AG04449 (cell line): Measurements from ENCODE around the gene CTSW.

Source experiments
- CTCF ChIA-PET: fragments of 350-600 bp; formaldehyde crosslinking; extraction: SDS; loops from one replicate; lab custom pipeline; 2021; ENCODE audit warnings: antibody characterized with exemption; lab: Yijun Ruan, JAX
- POLR2A ChIA-PET: fragments of 400-600, 350-600 bp; formaldehyde crosslinking; extraction: SDS; loops from one replicate; lab custom pipeline; 2020; ENCODE audit warnings: antibody characterized with exemption, inconsistent platforms; lab: Yijun Ruan, JAX
- DNase-seq: peaks from one replicate; pipeline ENCODE4 v3.0.0-alpha.2; 2010; ENCODE audit warnings: low read depth, low spot score
- H3K4me3 ChIP-seq: 2 replicates; pipeline ENCODE4 v1.5.1; 2011; ENCODE audit warnings: low read depth, mild to moderate bottlenecking, control low read depth, low read length
- CTCF ChIP-seq: IDR thresholded peaks from one replicate; pipeline ENCODE4 v1.5.1; 2011; ENCODE audit warnings: mild to moderate bottlenecking, moderate library complexity, low read length, control low read depth, inconsistent platforms; ENCODE audit not compliant: insufficient read depth; ENCODE audit errors: missing control alignments

The CTSW gene

GRCh38 chr11:65907878-65908277, 28.2 kb downstream of the CTSW start:
- ChIA-PET POLR2A (interaction anchor here (0.5 kb wide), 1 partner anchor 356 kb away, joined by 3 read pairs; no protein-coding TSS in a partner anchor), CTCF (interaction anchor here (18.8 kb wide), 1 partner anchor 17 kb away, joined by 394 read pairs; the partner anchor contains the start of genes CCDC85B and FIBP)
- no peak overlapping the region for H3K4me3 ChIP-seq
- TF ChIP-seq CTCF, result no peak
- DNase-seq, result no peak

DNA sequence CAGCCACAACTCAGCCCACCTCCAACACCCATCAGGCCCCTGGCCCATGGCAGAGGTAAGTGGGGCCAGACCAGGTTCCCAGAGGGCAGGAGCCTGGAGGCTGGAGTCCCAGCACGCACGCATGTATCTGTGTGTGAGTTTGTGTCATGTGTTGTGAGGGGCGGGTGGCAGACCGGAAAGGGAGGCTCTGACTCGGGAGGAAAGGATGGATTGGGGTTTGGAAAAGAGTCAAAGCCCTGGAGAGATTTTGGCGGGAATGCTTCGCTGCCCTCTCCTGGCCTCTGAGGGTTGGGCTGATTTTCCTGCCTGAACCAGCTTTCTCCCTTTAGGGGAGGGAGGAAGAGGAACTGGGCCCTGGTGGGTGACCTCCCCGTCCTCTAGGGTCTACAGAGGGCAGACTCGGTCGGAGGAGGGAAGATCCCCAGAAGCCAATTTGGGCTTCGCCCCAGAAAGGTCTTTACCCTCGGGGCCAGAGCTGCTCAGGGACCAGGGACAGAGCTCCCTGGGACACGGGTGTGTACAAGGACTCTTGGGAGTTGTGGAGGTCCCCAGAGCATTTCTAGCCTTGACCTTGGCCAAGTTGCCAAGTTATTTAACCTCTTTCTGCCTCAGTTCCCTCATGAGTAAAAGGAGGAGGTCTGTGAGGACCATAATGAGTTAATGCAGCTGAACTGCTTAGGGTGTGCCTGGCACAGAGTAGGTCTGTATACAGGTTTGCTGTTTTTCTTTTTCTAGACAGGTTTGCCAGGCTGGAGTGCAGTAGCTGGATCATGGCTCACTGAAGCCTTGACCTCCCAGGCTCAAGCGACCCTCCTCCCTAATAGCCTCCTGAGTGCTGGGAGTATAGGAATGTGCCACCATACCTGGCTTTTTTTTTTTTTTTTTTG, 32.3 kb downstream of the CTSW start:
- ChIA-PET CTCF (interaction anchor here (1.5 to 18.8 kb wide), 3 partner anchors 9 to 51 kb away, joined by 4 to 394 read pairs (median 5); partner anchors contain the start of genes CCDC85B and FIBP), POLR2A (interaction anchor here (1.0 to 3.6 kb wide), 5 partner anchors 9 to 41 kb away, joined by 3 to 29 read pairs (median 9); partner anchors contain the start of genes CCDC85B, FIBP and FOSL1)
- peak; percentile 39 for TF ChIP-seq CTCF
- no peak for DNase-seq
- no peak overlapping the region for H3K4me3 ChIP-seq

DNA sequence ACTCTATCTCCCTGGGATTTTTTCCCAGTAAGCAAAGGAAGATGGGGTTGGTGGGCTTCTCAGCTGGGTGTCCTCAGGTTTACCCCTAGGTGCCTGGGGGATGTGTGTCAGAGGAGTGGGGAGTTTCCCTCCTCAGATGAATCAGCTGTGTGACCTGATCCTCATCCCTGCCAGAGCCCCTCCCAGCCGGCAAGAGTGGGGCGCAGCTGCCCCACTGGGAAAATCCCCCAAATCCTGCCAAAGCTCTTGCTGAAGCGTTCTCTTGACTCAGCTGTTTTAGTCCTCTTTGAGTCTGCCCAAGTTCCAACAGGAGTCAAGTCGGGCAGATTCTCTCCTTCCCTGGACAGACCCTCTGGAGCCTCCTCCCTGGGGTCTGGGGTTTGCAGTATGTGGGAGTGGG, 33.2 kb downstream of the CTSW start:
- POLR2A ChIA-PET, result interaction anchor here (1.6 to 4.0 kb wide), 4 partner anchors 10 to 42 kb away, joined by 3 to 37 read pairs (median 19); partner anchors contain the start of genes CCDC85B and FIBP
- DNase-seq, result no peak
- no peak for TF ChIP-seq CTCF
- CTCF ChIA-PET, result interaction anchor here (1.5 to 18.8 kb wide), 3 partner anchors 9 to 52 kb away, joined by 4 to 394 read pairs (median 5); partner anchors contain the start of genes CCDC85B and FIBP
- no peak overlapping the region for H3K4me3 ChIP-seq

GRCh38 chr11:65915101-65915820, 35.6 kb downstream of the CTSW start:
- ChIA-PET POLR2A (interaction anchor here (0.6 to 7.1 kb wide), 14 partner anchors 9 to 250 kb away, joined by 3 to 127 read pairs (median 6); partner anchors contain the start of genes CCDC85B, CFL1, FIBP and FOSL1), CTCF (interaction anchor here (0.8 to 2.8 kb wide), 8 partner anchors 13 to 55 kb away, joined by 3 to 40 read pairs (median 4); partner anchors contain the start of genes CCDC85B, FIBP and MUS81)
- no peak overlapping the region for H3K4me3 ChIP-seq
- no peak for TF ChIP-seq CTCF
- no peak for DNase-seq

- H3K4me3 ChIP-seq, result peak overlapping the region; percentile 38
- TF ChIP-seq CTCF, result no peak
- CTCF ChIA-PET, result interaction anchor here (1.1 to 2.8 kb wide), 5 partner anchors 14 to 56 kb away, joined by 3 to 40 read pairs (median 6); partner anchors contain the start of genes CCDC85B, FIBP and MUS81
- DNase-seq, result peak; percentile 89
- POLR2A ChIA-PET, result interaction anchor here (0.6 to 7.1 kb wide), 12 partner anchors 10 to 129 kb away, joined by 3 to 127 read pairs (median 8); partner anchors contain the start of genes CCDC85B, CFL1, FIBP and FOSL1
Measured at GRCh38 chr11:65915821-65916251, 36.2 kb downstream of the CTSW start.
